ENCODE data around the gene KIF26A.
"Not testable (repeated sequence)": the region's sequence is repeated elsewhere in the genome, so short reads cannot be mapped to it uniquely, and the experiment has no call there.

The KIF26A gene

DNA sequence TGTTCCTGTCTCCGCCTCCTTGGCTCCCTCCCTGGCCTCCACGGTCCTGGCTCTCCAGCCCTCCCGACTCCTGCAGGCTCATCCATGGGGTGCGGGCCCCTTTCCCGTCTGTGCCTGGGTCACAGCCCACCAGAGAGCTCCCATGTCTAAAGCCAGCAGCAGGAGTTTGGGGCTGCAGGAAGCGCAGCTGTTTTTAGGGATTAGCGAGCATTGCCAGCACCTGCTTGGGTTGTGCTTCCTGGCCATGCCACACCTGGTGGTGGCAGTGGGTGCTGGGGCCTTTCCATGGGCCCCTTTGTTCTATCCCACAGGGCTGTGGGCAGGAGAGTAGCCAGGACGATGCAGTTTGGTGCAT lies 64.7 kb downstream of the KIF26A start:
- no peak for DNase-seq (ENCODE audit: low spot score)
- TF ChIP-seq, protein P1, sequence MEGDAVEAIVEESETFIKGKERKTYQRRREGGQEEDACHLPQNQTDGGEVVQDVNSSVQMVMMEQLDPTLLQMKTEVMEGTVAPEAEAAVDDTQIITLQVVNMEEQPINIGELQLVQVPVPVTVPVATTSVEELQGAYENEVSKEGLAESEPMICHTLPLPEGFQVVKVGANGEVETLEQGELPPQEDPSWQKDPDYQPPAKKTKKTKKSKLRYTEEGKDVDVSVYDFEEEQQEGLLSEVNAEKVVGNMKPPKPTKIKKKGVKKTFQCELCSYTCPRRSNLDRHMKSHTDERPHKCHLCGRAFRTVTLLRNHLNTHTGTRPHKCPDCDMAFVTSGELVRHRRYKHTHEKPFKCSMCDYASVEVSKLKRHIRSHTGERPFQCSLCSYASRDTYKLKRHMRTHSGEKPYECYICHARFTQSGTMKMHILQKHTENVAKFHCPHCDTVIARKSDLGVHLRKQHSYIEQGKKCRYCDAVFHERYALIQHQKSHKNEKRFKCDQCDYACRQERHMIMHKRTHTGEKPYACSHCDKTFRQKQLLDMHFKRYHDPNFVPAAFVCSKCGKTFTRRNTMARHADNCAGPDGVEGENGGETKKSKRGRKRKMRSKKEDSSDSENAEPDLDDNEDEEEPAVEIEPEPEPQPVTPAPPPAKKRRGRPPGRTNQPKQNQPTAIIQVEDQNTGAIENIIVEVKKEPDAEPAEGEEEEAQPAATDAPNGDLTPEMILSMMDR (IDR thresholded peaks at IDR 0.05; ENCODE audit: extremely low read depth, missing control alignments): no peak

DNA sequence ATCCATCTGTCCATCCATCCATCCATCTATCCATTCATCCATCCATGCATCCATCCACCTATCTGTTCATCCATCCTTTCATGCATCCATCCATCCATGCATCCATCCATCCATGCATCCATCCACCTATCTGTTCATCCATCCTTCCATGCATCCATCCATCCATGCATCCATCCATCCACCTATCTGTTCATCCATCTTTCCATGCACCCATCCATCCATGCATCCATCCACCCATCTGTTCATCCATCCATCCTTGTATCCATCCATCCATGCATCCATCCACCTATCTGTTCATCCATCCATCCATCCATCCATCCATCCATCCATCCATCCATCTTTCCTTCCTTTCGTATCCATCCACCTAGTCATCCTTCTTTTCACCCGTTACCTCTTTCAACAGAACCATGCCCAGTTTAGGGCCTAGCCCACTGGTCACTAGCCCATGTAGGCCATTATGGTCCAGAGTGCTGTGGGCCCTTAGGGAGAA lies 66.3 kb downstream of the KIF26A start:
- TF ChIP-seq, protein P1 (IDR thresholded peaks at IDR 0.05; ENCODE audit: extremely low read depth, missing control alignments): no peak
- no peak for DNase-seq (ENCODE audit: low spot score)

- TF ChIP-seq, protein P1 (IDR thresholded peaks at IDR 0.05; ENCODE audit: extremely low read depth, missing control alignments): no peak
Measured at GRCh38 chr14:104205781-104206180, 67.4 kb downstream of the KIF26A start.

DNA sequence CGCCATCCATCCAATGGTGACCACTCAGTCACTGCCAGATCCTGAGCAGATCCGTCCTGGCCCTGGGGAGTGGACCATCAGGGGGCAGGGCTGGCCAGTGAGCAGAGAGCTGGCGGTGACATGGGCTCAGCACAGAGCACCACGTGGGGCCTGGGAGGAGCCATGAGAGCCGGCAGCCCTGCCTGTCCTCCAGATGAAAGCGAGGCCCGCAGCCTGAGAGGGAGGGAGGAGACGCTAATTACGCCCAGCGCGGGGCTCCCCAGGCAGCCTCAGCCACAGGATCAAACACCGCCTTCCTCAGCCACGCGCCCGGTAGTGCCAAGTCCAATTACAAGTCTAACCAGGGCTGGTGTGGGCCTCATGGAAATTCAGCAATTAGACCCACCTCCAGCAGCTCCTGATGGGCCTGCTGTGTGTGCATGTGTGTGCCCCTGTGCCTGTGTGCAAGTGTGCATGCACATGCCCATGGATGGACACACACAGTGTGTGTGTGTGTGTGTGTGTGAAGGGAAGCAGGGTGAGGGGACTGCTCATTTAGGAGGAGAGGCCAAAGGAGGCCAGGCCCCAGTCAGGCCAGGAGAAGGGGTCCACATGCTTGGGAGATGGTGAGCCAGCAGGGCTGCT lies 68.0 kb downstream of the KIF26A start:
- TF ChIP-seq, protein P1 (IDR thresholded peaks at IDR 0.05; ENCODE audit: extremely low read depth, missing control alignments): no peak
- no peak for DNase-seq (ENCODE audit: low spot score)

More at GRCh38 chr14:104205781-104206180, 67.4 kb downstream of the KIF26A start:
- no peak for DNase-seq (ENCODE audit: low spot score)

DNA sequence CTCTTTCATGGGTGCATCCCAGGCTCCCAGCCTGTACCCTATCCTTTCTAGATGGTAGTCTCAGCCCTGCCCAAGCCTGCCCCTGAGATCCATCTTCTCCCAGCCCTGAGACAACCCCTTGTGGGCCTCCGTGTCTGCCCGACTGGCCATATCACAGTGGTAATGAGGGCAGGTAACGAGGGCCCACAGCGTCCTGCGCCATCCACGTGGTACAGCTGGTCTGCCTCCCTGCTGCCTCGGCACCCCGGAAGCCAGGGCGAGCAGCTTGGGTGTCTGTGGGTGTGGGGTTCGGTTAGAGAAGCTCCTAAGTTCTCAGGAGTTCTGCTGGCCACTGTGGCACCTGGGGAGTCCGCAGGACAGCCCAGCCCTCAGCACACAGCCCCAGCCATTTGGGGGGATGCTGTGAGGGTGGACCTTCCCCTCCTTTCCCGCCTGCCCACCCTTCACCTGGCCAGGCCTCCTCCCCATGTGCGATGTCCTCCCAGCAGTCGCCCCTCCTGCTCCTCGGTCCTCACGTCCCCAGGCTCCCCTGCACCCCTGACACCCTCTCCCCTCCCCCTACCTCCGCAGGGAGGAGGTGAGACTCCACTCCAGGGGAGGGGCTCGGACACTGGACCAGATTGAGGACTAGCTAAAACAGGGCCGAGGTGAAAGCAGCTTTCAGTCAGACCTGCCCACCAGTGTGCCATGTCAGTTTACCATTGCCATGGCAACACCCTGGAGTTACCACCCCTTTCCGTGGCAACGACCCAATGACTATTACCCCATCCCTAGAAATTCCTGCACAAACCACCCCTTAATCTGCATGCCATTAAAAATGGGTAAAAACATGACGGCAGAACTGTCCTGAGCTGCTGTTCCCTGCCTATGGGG lies 69.0 kb downstream of the KIF26A start:
- DNase-seq (ENCODE audit: low spot score): no peak
- TF ChIP-seq, protein P1 (IDR thresholded peaks at IDR 0.05; ENCODE audit: extremely low read depth, missing control alignments): no peak

GRCh38 chr14:104208015-104208295 lies 69.6 kb downstream of the KIF26A start:
- DNase-seq (ENCODE audit: low spot score): not testable (repeated sequence)

DNA sequence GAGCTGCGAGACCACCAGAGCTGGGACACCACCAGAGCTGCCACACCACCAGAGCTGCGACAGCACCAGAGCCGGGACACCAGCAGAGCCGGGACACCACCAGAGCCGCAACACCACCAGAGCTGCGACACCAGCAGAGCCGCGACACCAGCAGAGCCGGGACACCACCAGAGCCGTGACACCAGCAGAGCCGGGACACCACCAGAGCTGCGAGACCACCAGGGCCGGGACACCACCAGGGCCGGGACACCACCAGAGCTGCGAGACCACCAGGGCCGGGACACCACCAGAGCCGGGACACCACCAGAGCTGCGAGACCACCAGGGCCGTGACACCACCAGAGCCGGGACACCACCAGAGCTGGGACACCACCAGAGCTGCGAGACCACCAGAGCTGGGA lies 69.9 kb downstream of the KIF26A start:
- not testable (repeated sequence) for DNase-seq (ENCODE audit: low spot score)

DNA sequence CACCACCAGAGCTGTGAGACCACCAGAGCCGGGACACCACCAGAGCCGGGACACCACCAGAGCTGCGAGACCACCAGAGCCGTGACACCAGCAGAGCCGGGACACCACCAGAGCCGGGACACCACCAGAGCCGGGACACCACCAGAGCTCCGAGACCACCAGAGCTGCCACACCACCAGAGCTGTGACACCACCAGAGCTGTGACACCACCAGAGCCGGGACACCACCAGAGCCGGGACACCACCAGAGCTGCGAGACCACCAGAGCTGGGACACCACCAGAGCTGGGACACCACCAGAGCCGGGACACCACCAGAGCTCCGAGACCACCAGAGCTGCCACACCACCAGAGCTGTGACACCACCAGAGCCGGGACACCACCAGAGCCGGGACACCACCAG lies 70.7 kb downstream of the KIF26A start:
- DNase-seq (ENCODE audit: low spot score): not testable (repeated sequence)
